CD8-positive, alpha-beta memory T cell (primary cell): Measurements from ENCODE around the gene FGF3. TPM values are rescaled to one million over a fixed set of nuclear protein-coding genes. Genes with fewer than 3 reads are reported as not detected.

Experiments used
- CTCF ChIA-PET: fragments of 350-600 bp; sonication (Branson Sonifier 250); formaldehyde crosslinking; loops from one replicate; lab custom pipeline; 2021; ENCODE audit warnings: antibody characterized with exemption; lab: Charles Lee
- POLR2A ChIA-PET: fragments of 350-600 bp; sonication (Branson Sonifier 250); formaldehyde crosslinking; loops from one replicate; lab custom pipeline; 2021; ENCODE audit warnings: antibody characterized with exemption; lab: Charles Lee
- DNase-seq, 5 donors: peaks; one replicate each; pipeline versions ENCODE4 v3.0.0 to v3.0.0-alpha.2; 2020 to 2022; ENCODE audit warnings: mixed read lengths in 1 of 5
- H3K27ac ChIP-seq: one replicate; pipeline ENCODE4 v1.7.0; 2013; ENCODE audit warnings: low read depth, mild to moderate bottlenecking, low read length, moderate library complexity
- H3K27me3 ChIP-seq: 2 replicates; pipeline ENCODE4 v1.7.0; 2013; ENCODE audit warnings: low read length, mild to moderate bottlenecking; ENCODE audit not compliant: insufficient read depth, poor library complexity, severe bottlenecking
- H3K36me3 ChIP-seq: 2 replicates; pipeline ENCODE4 v1.7.0; 2013; ENCODE audit warnings: mild to moderate bottlenecking, low read length, moderate library complexity; ENCODE audit not compliant: insufficient read depth
- H3K4me1 ChIP-seq: 2 replicates; pipeline ENCODE4 v1.7.0; 2013; ENCODE audit warnings: mild to moderate bottlenecking, low read length, moderate library complexity; ENCODE audit not compliant: insufficient read depth
- H3K4me3 ChIP-seq: 2 replicates; pipeline ENCODE4 v1.7.0; 2013; ENCODE audit warnings: mild to moderate bottlenecking, low read length
- H3K9me3 ChIP-seq: 2 replicates; pipeline ENCODE4 v1.7.0; 2013; ENCODE audit warnings: mild to moderate bottlenecking, low read length
- H3K27ac Mint-ChIP-seq, 8 donors: one replicate each; pipeline ENCODE4 v1.8.0; 2020 to 2021; ENCODE audit warnings: mixed read lengths in 8 of 8, mild to moderate bottlenecking in 6 of 8, inconsistent platforms in 3 of 8, moderate library complexity in 3 of 8
- H3K27me3 Mint-ChIP-seq, 2 donors: one replicate each; pipeline ENCODE4 v1.8.0; 2020 to 2021; ENCODE audit warnings: mixed read lengths in 2 of 2, mild to moderate bottlenecking in 1 of 2, moderate library complexity in 1 of 2
- H3K36me3 Mint-ChIP-seq, 3 donors: one replicate each; pipeline ENCODE4 v1.8.0; 2020 to 2021; ENCODE audit warnings: mixed read lengths in 3 of 3, inconsistent platforms in 1 of 3, mild to moderate bottlenecking in 1 of 3
- H3K4me1 Mint-ChIP-seq, 3 donors: one replicate each; pipeline ENCODE4 v1.8.0; 2020 to 2021; ENCODE audit warnings: mixed read lengths in 3 of 3, inconsistent platforms in 1 of 3, mild to moderate bottlenecking in 1 of 3
- H3K4me3 Mint-ChIP-seq, 7 donors: one replicate each; pipeline ENCODE4 v1.8.0; 2020 to 2021; ENCODE audit warnings: mixed read lengths in 7 of 7, mild to moderate bottlenecking in 6 of 7, moderate library complexity in 4 of 7, inconsistent platforms in 2 of 7
- H3K9me3 Mint-ChIP-seq, 5 donors: one replicate each; pipeline ENCODE4 v1.8.0; 2020 to 2022; ENCODE audit warnings: mixed read lengths in 5 of 5, mild to moderate bottlenecking in 3 of 5, moderate library complexity in 2 of 5, inconsistent platforms in 1 of 5
- polyA plus RNA-seq: library from polyadenylated mRNA; unstranded; fragments of 300-500 nt; fragmentation: Illumina TruSeq; gene quantifications from one replicate; pipeline ENCODE4 v1.2.3, GENCODE V29; 2021
- total RNA-seq, 2 experiments: library from RNA; stranded (reverse); gene quantifications; one replicate each; pipeline ENCODE4 v1.2.3, GENCODE V29; 2021

The FGF3 gene
- total and polyA plus RNA-seq, 3 experiments from 2014 or later: not detected

DNA sequence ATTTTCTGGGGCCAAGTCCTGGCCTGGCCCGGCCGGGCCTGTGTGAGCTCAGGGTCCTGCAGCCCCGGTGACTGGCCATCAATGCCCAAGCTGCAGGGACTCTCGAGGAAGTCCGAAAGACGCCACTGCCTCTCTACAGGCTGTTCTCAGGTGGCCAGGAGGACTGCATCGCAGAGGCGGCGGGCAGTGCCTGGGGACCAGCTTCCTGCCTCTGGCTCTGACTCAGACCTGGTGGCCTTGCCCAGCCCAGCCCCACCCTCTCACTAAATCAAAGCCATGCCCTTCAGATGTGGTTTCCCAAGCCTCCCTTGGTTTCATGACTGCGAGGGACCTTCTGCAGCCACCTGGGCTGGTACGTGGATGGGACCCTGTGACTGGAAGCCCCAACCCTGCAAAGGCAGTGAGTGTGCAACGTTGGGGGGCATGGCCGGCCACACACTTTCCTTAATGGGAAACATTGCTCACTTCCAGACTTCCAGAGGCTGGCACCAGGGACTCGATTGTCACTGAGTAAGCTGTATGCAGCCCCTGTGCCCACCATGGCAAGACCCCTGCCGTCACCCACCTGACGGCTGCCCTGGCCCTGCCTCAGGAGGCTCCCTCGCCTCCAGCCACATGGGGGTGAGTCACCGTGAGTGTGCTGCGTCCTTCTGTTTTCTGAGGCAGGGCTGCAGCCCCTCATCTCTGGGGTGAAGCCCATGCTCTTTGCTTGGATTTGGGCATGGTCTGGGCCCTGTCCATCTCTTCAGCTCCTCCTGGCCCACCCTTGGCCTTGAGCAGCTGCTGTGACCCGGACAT lies 6.0 kb upstream of the FGF3 start:
- ChIA-PET CTCF (no interaction called here), POLR2A (no interaction called here)
- H3K9me3 Mint-ChIP-seq: no peaks in the 10 kb centered on the region
- Histone ChIP-seq H3K36me3 (no peaks in the 10 kb centered on the region), H3K27me3 (no peaks in the 10 kb centered on the region), H3K4me1 (no peaks in the 10 kb centered on the region), H3K27ac (no peak overlapping the region), H3K9me3 (no peaks in the 10 kb centered on the region), H3K4me3 (no peak overlapping the region)
- no peaks in the 10 kb centered on the region for H3K36me3 Mint-ChIP-seq
- H3K27me3 Mint-ChIP-seq: peaks cover 15 to 26% of the 10 kb centered on the region in 2 donors
- no peak overlapping the region for H3K27ac Mint-ChIP-seq
- H3K4me1 Mint-ChIP-seq: no peaks in the 10 kb centered on the region
- H3K4me3 Mint-ChIP-seq: no peak overlapping the region
- no peak for DNase-seq

DNA sequence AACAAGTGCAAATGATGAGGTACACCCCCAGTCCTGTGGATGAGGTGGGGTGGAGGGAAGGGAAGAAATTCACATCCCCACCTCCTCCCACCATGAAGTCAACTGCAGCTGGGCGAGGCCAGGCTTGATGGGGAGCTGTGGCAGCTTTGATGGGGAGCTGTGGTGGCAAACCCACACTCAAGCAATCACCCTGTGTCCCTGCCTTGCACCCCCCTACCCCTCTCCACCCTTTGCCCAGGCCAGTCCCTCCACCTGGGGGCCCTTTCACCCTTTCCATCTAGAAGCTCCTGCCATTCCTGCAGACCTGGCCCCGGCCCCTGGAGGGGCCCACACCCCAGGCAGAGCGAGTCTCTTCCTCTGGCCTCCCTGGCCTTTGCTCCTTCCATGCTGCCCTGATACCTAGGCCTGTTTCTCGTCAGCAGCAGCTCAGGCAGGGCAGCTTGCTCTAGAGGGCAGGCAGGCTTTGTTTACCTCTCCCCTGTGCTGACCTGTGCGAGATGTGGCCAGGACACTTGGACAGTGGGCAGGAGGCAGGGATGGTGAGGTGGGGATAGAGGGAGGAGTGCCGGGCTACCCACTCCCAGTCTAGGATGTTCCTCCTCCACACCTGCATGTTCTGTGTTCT lies 4.5 kb upstream of the FGF3 start:
- ChIA-PET CTCF (no interaction called here), POLR2A (no interaction called here)
- Histone ChIP-seq H3K36me3 (no peaks in the 10 kb centered on the region), H3K27ac (no peak overlapping the region), H3K9me3 (no peaks in the 10 kb centered on the region), H3K4me3 (no peak overlapping the region), H3K27me3 (peaks cover 6% of the 10 kb centered on the region), H3K4me1 (no peaks in the 10 kb centered on the region)
- Mint-ChIP-seq H3K9me3 (no peaks in the 10 kb centered on the region), H3K27me3 (peaks cover 16 to 34% of the 10 kb centered on the region in 2 donors), H3K27ac (no peak overlapping the region), H3K4me1 (no peaks in the 10 kb centered on the region), H3K36me3 (no peaks in the 10 kb centered on the region), H3K4me3 (no peak overlapping the region)
- no peak for DNase-seq

DNA sequence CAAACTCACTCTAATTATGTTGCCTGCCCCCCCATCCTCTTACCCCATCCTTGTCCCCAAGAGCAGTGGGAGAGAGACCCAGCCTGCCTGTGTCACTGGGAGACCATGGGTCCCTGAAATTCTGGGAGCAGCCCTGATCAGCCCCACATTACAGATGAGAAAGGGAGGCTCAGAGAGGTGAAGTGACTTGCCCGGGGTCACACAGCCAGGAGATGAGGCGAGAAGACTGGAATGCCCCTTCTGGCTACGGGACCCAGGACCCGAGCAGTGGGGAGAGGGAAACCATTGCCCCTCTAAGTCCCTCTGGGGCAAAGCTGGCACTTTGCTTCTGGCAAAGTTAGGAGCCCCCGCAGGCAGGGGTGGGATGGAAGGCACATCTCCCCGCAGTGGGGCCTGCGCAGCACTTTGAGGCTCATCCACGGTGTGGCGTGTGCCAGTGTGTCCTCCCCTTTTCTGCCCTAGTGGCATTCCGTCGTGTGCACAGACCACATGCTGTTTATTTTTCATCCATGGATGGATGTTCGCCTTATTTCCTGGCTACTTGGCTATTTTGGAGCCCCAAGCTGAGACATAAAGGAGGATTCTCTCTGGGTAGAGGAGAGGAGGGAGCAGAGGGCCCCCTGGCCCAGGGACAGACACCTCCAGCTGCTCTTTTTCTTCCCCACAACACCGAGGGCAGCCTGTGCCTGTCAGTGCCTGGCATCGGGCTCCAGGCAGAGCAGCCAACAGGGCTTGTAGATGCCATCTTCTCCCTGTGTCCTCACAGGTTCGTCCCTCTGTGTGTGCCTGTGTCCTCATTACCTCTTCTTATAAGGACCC lies 3.7 kb upstream of the FGF3 start:
- H3K27me3 Mint-ChIP-seq: peaks cover 14 to 34% of the 10 kb centered on the region in 2 donors
- no peaks in the 10 kb centered on the region for H3K9me3 Mint-ChIP-seq

DNA sequence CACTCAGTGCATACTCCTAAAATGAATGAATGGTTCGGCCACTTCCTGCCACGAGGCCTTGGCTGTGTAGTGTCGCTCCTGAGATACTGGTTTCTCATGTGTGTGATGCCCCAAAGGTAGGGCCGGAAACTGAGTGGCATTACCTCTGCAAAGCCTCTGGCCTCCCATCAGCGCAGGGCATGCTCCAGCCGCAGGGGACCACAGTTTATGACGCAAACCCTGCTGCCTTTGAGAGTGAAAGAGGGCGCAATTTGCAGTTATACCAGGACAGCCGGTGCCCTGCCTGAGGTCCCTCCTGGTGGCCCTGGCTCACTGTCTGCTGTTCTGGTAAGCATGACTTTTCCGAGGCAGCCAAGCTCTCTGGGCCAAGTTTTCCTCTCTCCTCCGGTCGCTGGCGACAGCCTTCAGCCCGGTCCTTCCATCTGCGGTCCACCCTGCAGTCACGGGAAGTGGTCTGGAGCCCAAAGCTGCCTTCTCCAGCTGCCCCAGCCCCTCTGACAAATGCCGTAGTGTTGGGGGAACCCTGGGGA lies 2.4 kb upstream of the FGF3 start:
- H3K36me3 Mint-ChIP-seq: no peaks in the 10 kb centered on the region
- CTCF ChIA-PET: no interaction called here

More for the DNA sequence above, 3.7 kb upstream of the FGF3 start:
- Histone ChIP-seq H3K27me3 (peaks cover 6% of the 10 kb centered on the region), H3K9me3 (no peaks in the 10 kb centered on the region), H3K27ac (no peak overlapping the region), H3K4me3 (no peak overlapping the region), H3K36me3 (no peaks in the 10 kb centered on the region), H3K4me1 (no peaks in the 10 kb centered on the region)
- CTCF ChIA-PET: no interaction called here
- Mint-ChIP-seq H3K36me3 (no peaks in the 10 kb centered on the region), H3K4me1 (no peaks in the 10 kb centered on the region), H3K4me3 (no peak overlapping the region), H3K27ac (no peak overlapping the region)
- no peak for DNase-seq
- POLR2A ChIA-PET: no interaction called here

DNA sequence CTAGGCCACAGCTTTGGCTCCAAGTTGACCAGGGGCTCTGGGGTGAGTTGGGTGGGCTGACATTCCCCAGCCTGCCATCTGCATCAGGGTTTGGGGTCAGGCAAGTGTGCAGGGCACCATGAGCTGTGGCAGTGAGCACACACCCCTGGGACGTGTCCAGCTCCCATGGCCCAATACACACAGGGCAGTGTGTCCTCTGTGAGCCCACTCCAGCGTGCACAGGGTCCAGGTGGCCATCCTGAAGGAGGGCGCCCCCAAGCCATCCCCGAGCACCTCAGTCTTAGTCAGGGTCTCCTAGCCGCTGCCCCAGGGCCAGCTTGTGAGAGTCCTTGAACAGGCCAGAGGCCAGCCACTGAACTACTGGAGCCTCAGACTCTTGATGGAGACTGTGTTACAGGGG lies 1.2 kb upstream of the FGF3 start:
- no peak for DNase-seq
- CTCF ChIA-PET: no interaction called here
- no peaks in the 10 kb centered on the region for H3K9me3 Mint-ChIP-seq
- peaks cover 21 to 43% of the 10 kb centered on the region in 2 donors for H3K27me3 Mint-ChIP-seq
- H3K9me3 ChIP-seq: no peaks in the 10 kb centered on the region
- no peaks in the 10 kb centered on the region for H3K4me1 Mint-ChIP-seq
- H3K4me3 ChIP-seq: no peak overlapping the region
- H3K27ac ChIP-seq: no peak overlapping the region
- H3K27ac Mint-ChIP-seq: no peak overlapping the region
- H3K36me3 Mint-ChIP-seq: no peaks in the 10 kb centered on the region
- H3K4me3 Mint-ChIP-seq: no peak overlapping the region
- POLR2A ChIA-PET: no interaction called here
- H3K36me3 ChIP-seq: no peaks in the 10 kb centered on the region
- peaks cover 6% of the 10 kb centered on the region for H3K27me3 ChIP-seq
- H3K4me1 ChIP-seq: no peaks in the 10 kb centered on the region

More for the DNA sequence above, 2.4 kb upstream of the FGF3 start:
- Mint-ChIP-seq H3K27me3 (peaks cover 14 to 37% of the 10 kb centered on the region in 2 donors), H3K27ac (no peak overlapping the region), H3K9me3 (no peaks in the 10 kb centered on the region), H3K4me1 (no peaks in the 10 kb centered on the region), H3K4me3 (no peak overlapping the region)
- peaks cover 6% of the 10 kb centered on the region for H3K27me3 ChIP-seq
- POLR2A ChIA-PET: no interaction called here
- H3K36me3 ChIP-seq: no peaks in the 10 kb centered on the region
- H3K27ac ChIP-seq: no peak overlapping the region
- H3K4me1 ChIP-seq: no peaks in the 10 kb centered on the region
- no peak overlapping the region for H3K4me3 ChIP-seq
- DNase-seq: no peak
- H3K9me3 ChIP-seq: no peaks in the 10 kb centered on the region

DNA sequence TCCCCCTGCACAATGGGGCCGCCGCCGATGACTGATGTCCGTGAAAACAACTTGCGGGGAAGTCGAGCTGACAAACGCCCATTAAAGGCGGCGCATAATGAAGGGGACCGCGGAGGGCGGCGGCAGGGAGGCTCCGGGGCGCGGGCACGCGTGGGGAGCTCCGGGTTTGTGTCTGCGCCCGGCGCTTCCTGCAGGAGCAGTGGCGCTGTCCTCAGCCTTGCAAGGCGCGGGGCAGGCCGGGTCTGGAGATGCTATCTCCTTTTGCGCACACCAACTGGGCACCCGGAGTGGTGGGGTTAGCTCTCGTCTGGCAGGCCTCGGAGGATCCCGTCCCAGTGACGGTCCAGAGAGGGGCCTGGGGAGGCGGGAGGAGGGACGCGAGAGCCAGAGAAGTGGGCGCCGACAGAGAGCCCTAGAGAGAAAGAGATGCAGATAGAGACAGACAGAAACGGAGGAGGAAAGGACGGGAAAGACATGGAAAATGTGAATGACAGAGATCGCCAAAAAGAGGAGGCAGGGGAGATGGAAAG lies 390 bp upstream of the FGF3 start:
- peaks cover 6% of the 10 kb centered on the region for H3K27me3 ChIP-seq
- ChIA-PET CTCF (no interaction called here), POLR2A (no interaction called here)
- H3K9me3 ChIP-seq: no peaks in the 10 kb centered on the region
- no peaks in the 10 kb centered on the region for H3K4me1 ChIP-seq
- H3K4me3 Mint-ChIP-seq: no peak overlapping the region
- no peaks in the 10 kb centered on the region for H3K9me3 Mint-ChIP-seq
- H3K36me3 Mint-ChIP-seq: no peaks in the 10 kb centered on the region
- no peak overlapping the region for H3K27ac Mint-ChIP-seq
- no peak overlapping the region for H3K4me3 ChIP-seq
- H3K36me3 ChIP-seq: no peaks in the 10 kb centered on the region
- H3K4me1 Mint-ChIP-seq: no peaks in the 10 kb centered on the region
- H3K27me3 Mint-ChIP-seq: peaks cover 22 to 44% of the 10 kb centered on the region in 2 donors
- H3K27ac ChIP-seq: no peak overlapping the region
- DNase-seq: no peak

DNA sequence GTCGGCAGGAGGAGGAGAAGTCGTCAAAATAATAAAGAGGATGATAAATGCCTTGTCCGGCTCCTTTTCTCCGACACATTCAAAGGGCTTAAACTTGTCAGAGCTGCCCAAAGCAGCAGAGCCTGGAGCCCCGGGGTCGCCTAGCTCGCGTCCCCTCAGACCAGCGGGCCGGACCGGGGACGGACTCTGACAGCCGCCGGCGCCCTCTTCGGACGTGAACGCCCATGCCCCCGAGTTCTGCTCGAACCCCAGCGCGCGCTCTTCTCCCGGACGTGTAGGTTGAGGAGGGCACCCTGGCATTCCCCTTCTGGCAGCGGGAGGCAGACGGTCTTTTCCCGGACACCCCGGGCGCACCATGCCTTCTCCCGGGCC lies 999 bp downstream of the FGF3 start:
- DNase-seq: no peak
- H3K36me3 Mint-ChIP-seq: no peaks in the 10 kb centered on the region
- no peaks in the 10 kb centered on the region for H3K9me3 Mint-ChIP-seq
- H3K36me3 ChIP-seq: no peaks in the 10 kb centered on the region
- H3K4me3 Mint-ChIP-seq: no peak overlapping the region
- no peaks in the 10 kb centered on the region for H3K9me3 ChIP-seq
- no peak overlapping the region for H3K4me3 ChIP-seq
- no peaks in the 10 kb centered on the region for H3K4me1 Mint-ChIP-seq
- no peak overlapping the region for H3K27ac Mint-ChIP-seq
- peaks cover 24 to 43% of the 10 kb centered on the region in 2 donors for H3K27me3 Mint-ChIP-seq
- no peak overlapping the region for H3K27ac ChIP-seq
- POLR2A ChIA-PET: no interaction called here
- CTCF ChIA-PET: no interaction called here
- no peaks in the 10 kb centered on the region for H3K4me1 ChIP-seq
- peaks cover 6% of the 10 kb centered on the region for H3K27me3 ChIP-seq
